ENCODE data around the gene PRXL2B.

DNA sequence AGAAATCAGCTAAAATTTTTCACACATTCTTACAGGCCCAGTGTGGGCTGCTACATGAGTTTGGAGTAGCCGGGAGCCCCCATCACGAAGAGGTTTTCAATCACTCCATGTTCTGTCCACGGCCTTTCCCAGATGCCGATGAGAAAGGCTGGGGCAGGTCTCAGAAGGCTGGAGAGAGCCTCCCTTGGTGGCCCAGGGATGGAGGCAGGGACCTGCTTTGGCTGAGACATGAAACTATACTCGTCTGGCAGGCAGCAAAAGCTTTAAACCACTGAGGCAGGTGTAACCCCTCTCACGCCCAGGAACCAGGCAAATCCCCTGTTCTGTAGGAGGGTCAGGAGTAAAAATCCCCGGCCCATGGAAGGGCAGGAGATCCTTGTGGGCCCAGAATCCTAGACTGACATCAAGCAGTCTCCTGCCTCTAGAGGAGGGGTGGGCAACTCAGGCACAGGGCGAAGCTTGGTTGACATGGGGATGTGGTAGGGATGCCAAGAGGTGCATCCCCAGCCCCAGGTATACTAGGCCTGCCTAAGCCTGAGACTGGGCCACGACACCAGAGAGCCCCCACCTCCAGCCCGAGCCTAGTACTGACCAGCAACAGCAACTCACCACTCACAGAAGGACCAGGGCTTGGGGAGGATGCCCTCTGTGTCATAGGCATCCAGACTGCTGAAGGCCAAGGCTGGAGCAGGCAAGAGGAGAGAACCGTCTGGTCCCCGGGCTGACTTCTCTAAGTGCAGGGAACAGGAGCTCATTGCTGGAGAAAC is 37.2 kb downstream of the PRXL2B start:
- no peak for TF ChIP-seq POLR2A (IDR thresholded peaks at IDR 0.05)
- TF ChIP-seq, protein P1, sequence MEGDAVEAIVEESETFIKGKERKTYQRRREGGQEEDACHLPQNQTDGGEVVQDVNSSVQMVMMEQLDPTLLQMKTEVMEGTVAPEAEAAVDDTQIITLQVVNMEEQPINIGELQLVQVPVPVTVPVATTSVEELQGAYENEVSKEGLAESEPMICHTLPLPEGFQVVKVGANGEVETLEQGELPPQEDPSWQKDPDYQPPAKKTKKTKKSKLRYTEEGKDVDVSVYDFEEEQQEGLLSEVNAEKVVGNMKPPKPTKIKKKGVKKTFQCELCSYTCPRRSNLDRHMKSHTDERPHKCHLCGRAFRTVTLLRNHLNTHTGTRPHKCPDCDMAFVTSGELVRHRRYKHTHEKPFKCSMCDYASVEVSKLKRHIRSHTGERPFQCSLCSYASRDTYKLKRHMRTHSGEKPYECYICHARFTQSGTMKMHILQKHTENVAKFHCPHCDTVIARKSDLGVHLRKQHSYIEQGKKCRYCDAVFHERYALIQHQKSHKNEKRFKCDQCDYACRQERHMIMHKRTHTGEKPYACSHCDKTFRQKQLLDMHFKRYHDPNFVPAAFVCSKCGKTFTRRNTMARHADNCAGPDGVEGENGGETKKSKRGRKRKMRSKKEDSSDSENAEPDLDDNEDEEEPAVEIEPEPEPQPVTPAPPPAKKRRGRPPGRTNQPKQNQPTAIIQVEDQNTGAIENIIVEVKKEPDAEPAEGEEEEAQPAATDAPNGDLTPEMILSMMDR (IDR thresholded peaks at IDR 0.05): no peak
